HG03571 (cell line): ENCODE measurements around the gene NKAPL.

Experiments used
- ATAC-seq: cut with Tn5 transposase; IDR thresholded peaks from one replicate; pipeline ENCODE4 v1.9.1; 2021; ENCODE audit not compliant: unreplicated experiment

Gene NKAPL

GRCh38 chr6:28245206-28245941 lies 13.7 kb upstream of the NKAPL start:
- ATAC-seq = no peak

- ATAC-seq = no peak
These were observed 10.2 kb upstream of the NKAPL start for GRCh38 chr6:28248916-28249315.

GRCh38 chr6:28250747-28251146 lies 8.3 kb upstream of the NKAPL start:
- no peak for ATAC-seq

GRCh38 chr6:28251661-28252008 lies 7.5 kb upstream of the NKAPL start:
- ATAC-seq = peak; percentile 36

GRCh38 chr6:28252009-28252975 lies 6.8 kb upstream of the NKAPL start, which contains the start of gene ZKSCAN4:
ZKSCAN4 (minus strand) TSS chr6:28252269; CDS start chr6:28251980, 289 bp downstream.
- ATAC-seq = peak; percentile 65

GRCh38 chr6:28254121-28254519 lies 5.0 kb upstream of the NKAPL start:
- no peak for ATAC-seq

GRCh38 chr6:28257042-28257441 lies 2.1 kb upstream of the NKAPL start:
- no peak for ATAC-seq

- ATAC-seq = no peak
These were observed 4.8 kb downstream of the NKAPL start for GRCh38 chr6:28263922-28264321.

- no peak for ATAC-seq
These were observed 5.8 kb downstream of the NKAPL start for GRCh38 chr6:28264834-28265401.

- ATAC-seq = no peak
These were observed 7.5 kb downstream of the NKAPL start for GRCh38 chr6:28266563-28266961.

- ATAC-seq = peak; percentile 91
These were observed 8.0 kb downstream of the NKAPL start, which contains the start of gene ZSCAN26 for GRCh38 chr6:28266962-28267694. ZSCAN26 (plus strand) TSS chr6:28267143; CDS start chr6:28271920, 4,777 bp downstream.

- ATAC-seq = no peak
These were observed 8.6 kb downstream of the NKAPL start for GRCh38 chr6:28267695-28268059.

- no peak for ATAC-seq
These were observed 10.4 kb downstream of the NKAPL start for GRCh38 chr6:28269492-28269891.

GRCh38 chr6:28274888-28275287 lies 15.8 kb downstream of the NKAPL start:
- no peak for ATAC-seq

- ATAC-seq = no peak
These were observed 18.6 kb downstream of the NKAPL start for GRCh38 chr6:28277746-28278145.

GRCh38 chr6:28280595-28281287 lies 21.6 kb downstream of the NKAPL start:
- ATAC-seq = no peak

GRCh38 chr6:28281288-28282064 lies 22.4 kb downstream of the NKAPL start, which contains the start of gene PGBD1:
PGBD1 (plus strand) TSS chr6:28281572; CDS start chr6:28283814, 2,242 bp downstream.
- ATAC-seq = peak; percentile 80

- no peak for ATAC-seq
These were observed 23.8 kb downstream of the NKAPL start for GRCh38 chr6:28282926-28283325.

- no peak for ATAC-seq
These were observed 32.5 kb downstream of the NKAPL start for GRCh38 chr6:28291573-28291972.
